GM19099 (cell line): ENCODE results near the gene SERPINB13.

Experiments
- POLR2A ChIP-seq: IDR thresholded peaks from 3 replicates; pipeline ENCODE4 v1.6.1; 2011; ENCODE audit warnings: low read depth; ENCODE audit not compliant: insufficient read length; ENCODE audit errors: extremely low read depth

SERPINB13 gene

GRCh38 chr18:63586966-63587365 is at the start of gene SERPINB13:
SERPINB13 (plus strand) TSS chr18:63587343; CDS start chr18:63588668, 1,325 bp downstream.
- TF ChIP-seq POLR2A: no peak

GRCh38 chr18:63539904-63540510 is 47.1 kb upstream of the SERPINB13 start:
- no peak for TF ChIP-seq POLR2A

- no peak for TF ChIP-seq POLR2A
Measured at GRCh38 chr18:63542069-63542468, 45.1 kb upstream of the SERPINB13 start, which contains the start of gene SERPINB12. SERPINB12 (plus strand) TSS chr18:63542369; CDS start chr18:63556160, 13,791 bp downstream.

- no peak for TF ChIP-seq POLR2A
Measured at GRCh38 chr18:63544017-63544416, 43.1 kb upstream of the SERPINB13 start.

- no peak for TF ChIP-seq POLR2A
Measured at GRCh38 chr18:63545000-63545399, 42.1 kb upstream of the SERPINB13 start.

GRCh38 chr18:63550068-63550467 is 37.1 kb upstream of the SERPINB13 start:
- TF ChIP-seq POLR2A: no peak

GRCh38 chr18:63551769-63552168 is 35.4 kb upstream of the SERPINB13 start:
- TF ChIP-seq POLR2A: no peak

GRCh38 chr18:63552581-63552980 is 34.6 kb upstream of the SERPINB13 start:
- no peak for TF ChIP-seq POLR2A

GRCh38 chr18:63553081-63553480 is 34.1 kb upstream of the SERPINB13 start:
- no peak for TF ChIP-seq POLR2A

GRCh38 chr18:63559567-63560491 is 27.3 kb upstream of the SERPINB13 start:
- no peak for TF ChIP-seq POLR2A

- no peak for TF ChIP-seq POLR2A
Measured at GRCh38 chr18:63562284-63562683, 24.9 kb upstream of the SERPINB13 start.

GRCh38 chr18:63564021-63564420 is 23.1 kb upstream of the SERPINB13 start:
- no peak for TF ChIP-seq POLR2A

- TF ChIP-seq POLR2A: no peak
Measured at GRCh38 chr18:63564561-63564960, 22.6 kb upstream of the SERPINB13 start.

- TF ChIP-seq POLR2A: no peak
Measured at GRCh38 chr18:63567276-63567675, 19.9 kb upstream of the SERPINB13 start.

GRCh38 chr18:63567825-63568224 is 19.3 kb upstream of the SERPINB13 start:
- no peak for TF ChIP-seq POLR2A

- TF ChIP-seq POLR2A: no peak
Measured at GRCh38 chr18:63570721-63571120, 16.4 kb upstream of the SERPINB13 start.
